Measurements from ENCODE around the gene CENPO.

CENPO gene

DNA sequence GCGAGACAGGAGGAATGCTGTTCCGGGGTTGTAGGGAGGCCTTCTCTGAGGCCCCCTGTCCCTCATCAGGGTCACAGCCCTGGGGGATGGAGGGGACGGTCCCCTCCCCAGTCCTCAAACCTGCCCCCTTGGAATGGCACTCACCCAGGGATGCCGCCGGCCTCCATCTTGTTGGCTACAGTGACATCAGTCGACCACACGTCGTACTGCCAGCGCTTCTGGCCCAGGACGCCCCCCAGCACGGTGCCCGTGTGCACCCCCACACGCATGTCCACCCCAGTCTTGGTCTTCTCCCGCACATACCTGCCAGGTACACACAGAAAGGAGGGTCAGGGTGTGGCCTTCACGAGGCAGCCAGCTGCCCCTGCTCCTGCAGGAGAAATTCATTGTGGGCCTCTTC is 46.5 kb downstream of the CENPO start:
- no peak for TF ChIP-seq CTCF (IDR thresholded peaks at IDR 0.05; ENCODE audit: borderline replicate concordance, control extremely low read depth, extremely low read depth, insufficient read depth, missing control alignments)
- in situ Hi-C loops (cut with MboI; ENCODE audit: low sequenced_read_pairs, unreplicated experiment): no loop called here
- no peak for DNase-seq (ENCODE audit: low spot score)

DNA sequence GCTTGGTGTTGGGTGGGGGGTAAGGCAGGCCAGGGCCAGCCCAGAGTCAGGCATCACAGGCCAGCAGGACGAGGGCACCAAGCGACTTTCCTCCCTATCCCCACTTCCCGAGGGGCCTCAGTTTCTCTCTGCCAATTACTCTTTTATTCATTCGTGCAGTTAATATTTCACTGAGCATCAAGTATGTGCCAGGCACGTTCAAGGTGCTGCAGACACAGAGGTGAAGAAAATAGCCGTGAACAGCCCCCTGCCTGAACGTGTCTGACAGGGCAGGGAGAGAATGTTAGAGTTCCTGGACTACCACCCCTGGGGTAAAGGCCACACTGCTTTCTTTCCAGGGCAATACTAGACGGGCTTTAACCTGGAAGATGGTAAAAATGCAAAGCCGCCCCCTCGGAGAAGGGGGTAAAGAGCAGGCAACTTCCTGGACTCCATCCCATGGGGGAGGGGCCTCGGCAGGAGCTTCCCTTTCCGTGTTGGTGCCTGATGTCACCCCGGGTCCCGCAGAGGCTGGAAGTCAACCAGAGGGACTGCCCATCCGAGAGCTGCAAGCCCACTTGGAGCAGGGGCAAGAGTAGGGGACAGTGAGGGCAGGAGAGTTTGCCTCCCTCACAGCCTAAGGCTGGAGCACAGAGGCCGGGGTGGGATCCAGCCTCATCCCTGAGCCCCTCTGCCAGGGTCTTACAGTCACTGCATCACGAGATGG is 47.1 kb downstream of the CENPO start:
- TF ChIP-seq CTCF (IDR thresholded peaks at IDR 0.05; ENCODE audit: borderline replicate concordance, control extremely low read depth, extremely low read depth, insufficient read depth, missing control alignments): no peak
- no peak for DNase-seq (ENCODE audit: low spot score)
- in situ Hi-C loops (cut with MboI; ENCODE audit: low sequenced_read_pairs, unreplicated experiment): no loop called here

DNA sequence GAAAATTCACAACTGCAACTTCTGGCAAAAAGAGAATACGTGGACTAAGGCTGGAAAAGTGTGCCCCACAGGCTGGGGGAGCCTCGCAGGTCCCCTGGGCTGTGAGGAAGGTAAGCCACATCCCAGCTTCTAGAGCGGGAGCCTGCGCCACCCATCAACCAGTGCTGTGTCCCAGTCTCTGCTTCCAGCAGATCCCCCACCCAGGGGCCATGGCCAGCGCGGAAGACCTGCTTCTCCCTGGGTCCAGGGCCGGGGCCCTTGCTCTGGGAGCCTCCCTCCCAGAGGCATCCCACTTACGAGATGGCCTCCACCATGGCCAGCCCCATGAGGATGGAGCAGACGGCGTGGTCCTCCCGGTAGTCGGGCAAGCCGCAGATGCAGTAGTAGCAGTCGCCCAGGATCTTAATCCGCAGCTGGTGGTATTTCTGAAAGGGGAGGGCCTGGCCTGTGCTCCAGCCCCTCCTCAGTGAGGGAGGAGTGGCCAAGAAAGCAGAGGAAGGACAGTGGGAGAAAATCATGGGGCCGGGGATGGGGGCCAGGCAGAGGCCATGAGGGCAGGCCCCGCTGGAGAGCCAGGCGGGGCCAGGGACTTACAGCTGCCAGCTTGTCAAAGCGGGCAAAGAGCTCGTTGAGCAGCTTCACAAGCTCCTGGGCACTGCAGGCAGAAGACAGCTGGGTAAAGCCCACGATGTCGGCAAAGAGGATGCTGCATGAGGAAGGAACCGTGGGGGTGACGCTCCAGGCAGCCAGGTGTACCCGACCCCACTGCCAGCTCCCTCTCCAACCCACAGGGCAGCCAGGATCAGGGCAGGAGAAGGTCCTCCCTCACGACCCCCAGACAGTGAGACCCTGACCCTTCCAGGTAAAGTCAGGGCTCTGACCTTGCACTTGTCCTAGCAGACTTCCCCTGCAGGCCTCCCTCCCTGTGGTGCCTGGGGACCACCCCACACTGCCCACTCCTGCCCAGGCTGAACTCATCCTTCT is 48.0 kb downstream of the CENPO start:
- in situ Hi-C loops (cut with MboI; ENCODE audit: low sequenced_read_pairs, unreplicated experiment): no loop called here
- TF ChIP-seq CTCF (IDR thresholded peaks at IDR 0.05; ENCODE audit: borderline replicate concordance, control extremely low read depth, extremely low read depth, insufficient read depth, missing control alignments): no peak
- no peak for DNase-seq (ENCODE audit: low spot score)

DNA sequence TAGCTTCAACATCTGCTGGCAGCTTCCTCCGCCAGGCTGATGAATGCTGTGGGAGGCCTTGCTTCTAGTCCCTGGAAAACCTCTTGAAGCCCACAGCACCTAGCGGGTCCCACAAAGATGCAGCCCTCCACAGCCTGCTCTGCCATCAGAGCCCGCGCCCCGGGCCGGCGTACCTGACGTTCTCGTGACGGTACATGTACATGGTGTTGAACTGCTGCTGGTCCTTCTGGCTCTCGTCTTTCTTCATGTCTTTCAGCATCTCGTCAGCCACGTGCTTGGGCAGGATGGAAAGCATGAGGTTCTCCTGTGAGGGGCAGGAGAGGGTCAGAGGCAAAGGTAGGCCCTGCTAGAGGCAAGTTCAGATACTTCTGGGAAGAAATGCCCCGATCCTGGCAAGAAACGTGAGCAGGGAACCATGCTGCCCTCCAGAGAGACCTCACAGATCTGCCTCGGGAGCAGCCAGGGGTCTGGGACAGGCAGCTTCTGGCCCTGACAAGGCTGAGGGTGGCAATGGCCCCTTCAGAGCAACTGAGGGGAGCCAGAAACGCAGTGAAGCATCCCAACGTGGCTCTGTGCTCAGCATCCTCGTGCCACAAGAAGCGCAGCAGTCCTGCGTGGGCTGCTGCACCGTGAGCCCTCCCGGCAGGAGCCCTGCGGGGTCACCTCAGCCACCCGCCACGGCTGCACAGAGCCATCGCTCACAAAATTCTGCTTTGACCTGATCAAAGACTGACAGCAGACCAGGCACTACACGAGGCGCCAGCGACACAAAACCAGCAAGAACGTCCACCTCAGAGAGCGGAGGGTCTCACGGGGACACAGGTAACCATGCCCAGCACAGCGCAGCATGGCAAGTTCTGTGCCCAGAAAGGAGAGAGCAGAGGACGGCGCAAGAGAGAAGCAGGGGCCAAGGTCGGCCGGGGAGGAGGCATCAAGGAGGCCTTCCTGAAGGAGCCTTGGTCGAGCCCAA is 49.1 kb downstream of the CENPO start:
- no peak for DNase-seq (ENCODE audit: low spot score)
- TF ChIP-seq CTCF (IDR thresholded peaks at IDR 0.05; ENCODE audit: borderline replicate concordance, control extremely low read depth, extremely low read depth, insufficient read depth, missing control alignments): no peak
- in situ Hi-C loops (cut with MboI; ENCODE audit: low sequenced_read_pairs, unreplicated experiment): no loop called here

- no peak for TF ChIP-seq CTCF (IDR thresholded peaks at IDR 0.05; ENCODE audit: borderline replicate concordance, control extremely low read depth, extremely low read depth, insufficient read depth, missing control alignments)
- in situ Hi-C loops (cut with MboI; ENCODE audit: low sequenced_read_pairs, unreplicated experiment): no loop called here
- no peak for DNase-seq (ENCODE audit: low spot score)
Observed at GRCh38 chr2:24843330-24843860, 50.2 kb downstream of the CENPO start.
